PC-3 (cell line): Measurements from ENCODE around the gene TWIST2. TPM values are rescaled to one million over a fixed set of nuclear protein-coding genes. Genes with fewer than 3 reads are reported as not detected.

Experiments used
- ATAC-seq: fragments of 200-7000 bp; cut with Tn5 transposase; 2 replicates; pipeline ENCODE4 v1.9.1; 2020; ENCODE audit warnings: mild to moderate bottlenecking, moderate library complexity
- BruUV-seq: library from RNA; stranded (reverse); fragments of 400-500 nt; replicated peaks from 2 replicates; lab custom pipeline; 2021; lab: Mats Ljungman, UMichigan
- CTCF ChIA-PET: fragments of 300-600 bp; sonication (Branson Sonifier 250); formaldehyde crosslinking; loops from one replicate; lab custom pipeline; 2022; ENCODE audit warnings: antibody characterized with exemption; lab: Charles Lee
- POLR2A ChIA-PET: fragments of 300-600 bp; sonication (Branson Sonifier 250); formaldehyde crosslinking; loops from one replicate; lab custom pipeline; 2022; ENCODE audit warnings: antibody characterized with exemption; ENCODE audit not compliant: unreplicated experiment; lab: Charles Lee
- DNase-seq: peaks from one replicate; pipeline ENCODE4 v3.0.0-alpha.2; 2015
- H2AFZ ChIP-seq: fragments of 300-600 bp; sonication (generic); 2 replicates; pipeline ENCODE4 v1.6.0; 2016; ENCODE audit warnings: antibody characterized with exemption, low read length
- H3F3A ChIP-seq: fragments of 300-600 bp; sonication (generic); one replicate; pipeline ENCODE4 v1.6.0; 2017; ENCODE audit warnings: antibody characterized with exemption, low read length, control low read depth, mild to moderate bottlenecking; ENCODE audit not compliant: unreplicated experiment
- H3K27ac ChIP-seq: fragments of 300-600 bp; sonication (generic); 2 replicates; pipeline ENCODE4 v1.5.1; 2016; ENCODE audit warnings: mild to moderate bottlenecking, low read length
- H3K27me3 ChIP-seq: fragments of 300-600 bp; sonication (generic); 2 replicates; pipeline ENCODE4 v1.6.1; 2016; ENCODE audit warnings: low read length, mixed read lengths
- H3K36me3 ChIP-seq: fragments of 300-600 bp; sonication (generic); 2 replicates; pipeline ENCODE4 v1.6.1; 2016; ENCODE audit warnings: low read depth, mixed run types, low read length, mixed read lengths
- H3K4me1 ChIP-seq: fragments of 300-600 bp; sonication (generic); 2 replicates; pipeline ENCODE4 v1.5.1; 2016; ENCODE audit warnings: low read length; ENCODE audit not compliant: insufficient read depth
- H3K4me2 ChIP-seq: fragments of 300-600 bp; sonication (generic); 2 replicates; pipeline ENCODE4 v1.6.0; 2016; ENCODE audit warnings: low read length
- H3K4me3 ChIP-seq: fragments of 300-600 bp; sonication (generic); 2 replicates; pipeline ENCODE4 v1.5.1; 2016; ENCODE audit warnings: mild to moderate bottlenecking, low read length, mixed read lengths
- H3K79me2 ChIP-seq: fragments of 300-600 bp; sonication (generic); 2 replicates; pipeline ENCODE4 v1.6.1; 2017; ENCODE audit warnings: low read length, mixed read lengths
- H3K9ac ChIP-seq: fragments of 300-600 bp; sonication (generic); 2 replicates; pipeline ENCODE4 v1.6.0; 2016; ENCODE audit warnings: mild to moderate bottlenecking, low read length
- H3K9me2 ChIP-seq: fragments of 300-600 bp; sonication (generic); replicated peaks from 2 replicates; pipeline ENCODE4 v1.6.1; 2016; ENCODE audit warnings: mixed run types, low read length, mixed read lengths
- H3K9me3 ChIP-seq: fragments of 300-600 bp; sonication (generic); 2 replicates; pipeline ENCODE4 v1.6.1; 2016; ENCODE audit warnings: low read length, mixed read lengths
- H4K20me1 ChIP-seq: fragments of 300-600 bp; sonication (generic); 2 replicates; pipeline ENCODE4 v1.6.1; 2016; ENCODE audit warnings: low read length, mixed read lengths
- EZH2 ChIP-seq: fragments of 300-600 bp; sonication (generic); IDR thresholded peaks from one replicate; pipeline ENCODE4 v1.6.1; 2017; ENCODE audit warnings: antibody characterized with exemption, mild to moderate bottlenecking, low read length; ENCODE audit not compliant: unreplicated experiment
- EZH2phosphoT487 ChIP-seq: fragments of 300-600 bp; sonication (generic); IDR thresholded peaks from 2 replicates; pipeline ENCODE4 v1.6.1; 2018; ENCODE audit warnings: mild to moderate bottlenecking, antibody characterized with exemption, low read length, borderline replicate concordance
- intact Hi-C: fragments of 100-400 bp; cut with micrococcal nuclease; formaldehyde crosslinking; loops from 2 replicates; pipeline ENCODE4 v1.9.0; 2023
- total RNA-seq: library from RNA; depleted of rRNA; stranded (reverse); fragments of >200 nt; gene quantifications from 2 replicates; pipeline ENCODE4 v1.2.3, GENCODE V29; 2014
- TF ChIP-seq, protein P1 (sequence below): fragments of 300-600 bp; sonication (generic); conservative IDR thresholded peaks from 2 replicates; pipeline ENCODE4 v1.5.1; 2017; ENCODE audit warnings: antibody characterized with exemption, low read depth, mild to moderate bottlenecking, low read length

TWIST2 gene
- total RNA-seq, 1 experiment from 2014 or later, result 4.4 TPM

DNA sequence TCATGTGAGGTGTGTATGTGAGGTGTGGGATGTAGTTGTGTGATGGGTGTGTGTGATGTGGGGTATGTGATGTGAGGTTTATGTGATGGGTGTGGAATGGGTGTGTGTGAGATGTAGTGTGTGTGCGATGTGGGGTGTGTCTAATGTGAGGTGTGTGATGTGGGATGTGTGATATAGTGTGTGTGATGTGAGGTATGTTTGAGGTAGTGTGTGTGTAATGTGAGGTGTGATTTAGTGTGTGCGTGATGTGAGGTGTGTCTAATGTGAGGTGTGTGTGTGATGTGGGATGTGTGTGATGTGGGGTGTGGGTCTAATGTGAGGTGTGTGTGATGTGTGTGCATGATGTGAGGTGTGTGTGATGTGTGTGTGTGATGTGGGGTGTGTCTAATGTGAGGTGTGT lies 55.3 kb downstream of the TWIST2 start:
- TF ChIP-seq, protein P1, sequence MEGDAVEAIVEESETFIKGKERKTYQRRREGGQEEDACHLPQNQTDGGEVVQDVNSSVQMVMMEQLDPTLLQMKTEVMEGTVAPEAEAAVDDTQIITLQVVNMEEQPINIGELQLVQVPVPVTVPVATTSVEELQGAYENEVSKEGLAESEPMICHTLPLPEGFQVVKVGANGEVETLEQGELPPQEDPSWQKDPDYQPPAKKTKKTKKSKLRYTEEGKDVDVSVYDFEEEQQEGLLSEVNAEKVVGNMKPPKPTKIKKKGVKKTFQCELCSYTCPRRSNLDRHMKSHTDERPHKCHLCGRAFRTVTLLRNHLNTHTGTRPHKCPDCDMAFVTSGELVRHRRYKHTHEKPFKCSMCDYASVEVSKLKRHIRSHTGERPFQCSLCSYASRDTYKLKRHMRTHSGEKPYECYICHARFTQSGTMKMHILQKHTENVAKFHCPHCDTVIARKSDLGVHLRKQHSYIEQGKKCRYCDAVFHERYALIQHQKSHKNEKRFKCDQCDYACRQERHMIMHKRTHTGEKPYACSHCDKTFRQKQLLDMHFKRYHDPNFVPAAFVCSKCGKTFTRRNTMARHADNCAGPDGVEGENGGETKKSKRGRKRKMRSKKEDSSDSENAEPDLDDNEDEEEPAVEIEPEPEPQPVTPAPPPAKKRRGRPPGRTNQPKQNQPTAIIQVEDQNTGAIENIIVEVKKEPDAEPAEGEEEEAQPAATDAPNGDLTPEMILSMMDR, result no peak
- no peak for TF ChIP-seq EZH2phosphoT487
- TF ChIP-seq EZH2, result no peak
- H4K20me1 ChIP-seq, result no peaks in the 10 kb centered on the region
- H3K4me2 ChIP-seq, result no peak overlapping the region
- BruUV-seq, result no TSS peak
- no peak overlapping the region for H3K4me3 ChIP-seq
- no peaks in the 10 kb centered on the region for H3K4me1 ChIP-seq
- H3F3A ChIP-seq, result no peaks in the 10 kb centered on the region
- H3K9me3 ChIP-seq, result no peaks in the 10 kb centered on the region
- no peak overlapping the region for H3K27ac ChIP-seq
- no peaks in the 10 kb centered on the region for H3K27me3 ChIP-seq
- H3K79me2 ChIP-seq, result no peaks in the 10 kb centered on the region
- no peak overlapping the region for H3K9ac ChIP-seq
- H3K9me2 ChIP-seq, result no peaks in the 10 kb centered on the region
- no peak overlapping the region for H2AFZ ChIP-seq
- DNase-seq (no peak), ATAC-seq (no peak)
- CTCF ChIA-PET, result no interaction called here
- intact Hi-C loops, result no loop called here
- H3K36me3 ChIP-seq, result no peaks in the 10 kb centered on the region
- POLR2A ChIA-PET, result no interaction called here

DNA sequence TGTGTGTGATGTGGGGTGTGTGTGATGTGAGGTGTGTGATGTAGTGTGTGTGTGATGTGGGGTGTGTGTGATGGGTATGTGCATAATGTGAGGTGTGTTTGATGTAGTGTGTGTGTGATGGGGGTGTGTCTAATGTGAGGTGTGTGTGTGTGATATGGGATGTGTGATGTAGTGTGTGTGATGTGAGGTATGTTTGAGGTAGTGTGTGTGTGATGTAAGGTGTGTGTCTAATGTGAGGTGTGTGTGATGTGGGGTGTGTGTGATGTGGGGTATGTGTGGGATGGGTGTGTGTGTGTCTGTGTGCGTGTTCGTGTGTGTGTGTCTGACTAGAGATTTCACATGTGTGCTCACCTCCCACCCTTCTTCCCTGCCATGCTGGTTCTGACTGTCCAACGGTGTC lies 56.3 kb downstream of the TWIST2 start:
- ATAC-seq (no peak), DNase-seq (no peak)
- no peaks in the 10 kb centered on the region for H3F3A ChIP-seq
- H3K4me2 ChIP-seq, result no peak overlapping the region
- ChIA-PET POLR2A (no interaction called here), CTCF (no interaction called here)
- H3K36me3 ChIP-seq, result no peaks in the 10 kb centered on the region
- H3K27me3 ChIP-seq, result no peaks in the 10 kb centered on the region
- H3K9me2 ChIP-seq, result no peaks in the 10 kb centered on the region
- TF ChIP-seq EZH2phosphoT487, result no peak
- TF ChIP-seq EZH2, result no peak
- TF ChIP-seq, protein P1, result no peak
- H4K20me1 ChIP-seq, result no peaks in the 10 kb centered on the region
- no peaks in the 10 kb centered on the region for H3K4me1 ChIP-seq
- no TSS peak for BruUV-seq
- H3K4me3 ChIP-seq, result no peak overlapping the region
- H3K79me2 ChIP-seq, result no peaks in the 10 kb centered on the region
- intact Hi-C loops, result no loop called here
- H2AFZ ChIP-seq, result no peak overlapping the region
- no peaks in the 10 kb centered on the region for H3K9me3 ChIP-seq
- no peak overlapping the region for H3K9ac ChIP-seq
- H3K27ac ChIP-seq, result no peak overlapping the region

DNA sequence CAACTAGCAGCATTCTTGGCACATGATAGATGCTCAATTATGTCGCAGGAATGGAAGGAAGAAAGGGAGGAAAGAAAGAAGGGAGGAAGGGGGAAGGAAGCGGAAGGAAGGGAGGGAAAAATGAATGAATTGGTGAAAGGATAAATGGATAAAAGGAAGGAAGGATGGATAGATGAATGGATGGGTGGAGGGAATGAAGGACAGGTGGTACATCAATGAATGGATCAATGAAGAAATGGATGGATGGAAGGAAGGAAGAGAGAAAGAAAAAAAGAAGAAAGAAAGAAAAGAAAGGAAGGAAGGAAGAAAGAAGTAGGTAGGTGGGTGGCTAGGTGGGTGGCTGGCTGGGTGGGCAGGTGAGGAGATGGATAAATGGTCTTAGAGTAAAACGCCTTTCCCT lies 56.8 kb downstream of the TWIST2 start:
- CTCF ChIA-PET, result no interaction called here
- no TSS peak for BruUV-seq
- Histone ChIP-seq H2AFZ (no peak overlapping the region), H3K9me2 (no peaks in the 10 kb centered on the region), H3K4me1 (no peaks in the 10 kb centered on the region), H3K9me3 (no peaks in the 10 kb centered on the region), H3K27ac (no peak overlapping the region), H3F3A (no peaks in the 10 kb centered on the region), H3K4me2 (no peak overlapping the region), H3K27me3 (no peaks in the 10 kb centered on the region), H3K9ac (no peak overlapping the region), H3K4me3 (no peak overlapping the region), H3K36me3 (no peaks in the 10 kb centered on the region), H3K79me2 (no peaks in the 10 kb centered on the region), H4K20me1 (no peaks in the 10 kb centered on the region)
- TF ChIP-seq EZH2 (no peak), EZH2phosphoT487 (no peak)
- TF ChIP-seq, protein P1, result no peak
- intact Hi-C loops, result no loop called here
- DNase-seq, result no peak
- ATAC-seq, result no peak
- POLR2A ChIA-PET, result no interaction called here
